SK-N-SH treated with all-trans-retinoic acid at 6 μM for 48 hours (cell line): ENCODE results near the gene PABPN1L.

Source experiments
- ATAC-seq: fragments of 200-7000 bp; cut with Tn5 transposase; 3 replicates; pipeline ENCODE4 v1.9.1; 2020; ENCODE audit warnings: mild to moderate bottlenecking, moderate library complexity
- ARNTL ChIP-seq: fragments of 450-650 bp; formaldehyde crosslinking; IDR thresholded peaks from 2 replicates; pipeline ENCODE4 v1.5.0; 2020; ENCODE audit warnings: low read depth, mild to moderate bottlenecking, moderate library complexity, borderline replicate concordance
- BACH2 ChIP-seq: fragments of 250-450 bp; sonication (Bioruptor Pico); IDR thresholded peaks from 2 replicates; pipeline ENCODE4 v1.9.0; 2021; ENCODE audit warnings: mild to moderate bottlenecking, borderline replicate concordance
- CSDC2 ChIP-seq: fragments of 250-450 bp; sonication (Bioruptor Pico); IDR thresholded peaks from 2 replicates; pipeline ENCODE4 v1.5.0; 2020; ENCODE audit warnings: mild to moderate bottlenecking, moderate library complexity
- ESRRG ChIP-seq: fragments of 250-450 bp; sonication (Bioruptor Pico); IDR thresholded peaks from 2 replicates; pipeline ENCODE4 v1.6.1; 2021; ENCODE audit warnings: mild to moderate bottlenecking
- GLIS3 ChIP-seq: fragments of 250-450 bp; sonication (Bioruptor Pico); IDR thresholded peaks from 2 replicates; pipeline ENCODE4 v1.5.0; 2020; ENCODE audit warnings: mild to moderate bottlenecking, moderate library complexity
- ISL1 ChIP-seq: fragments of 250-450 bp; sonication (Bioruptor Pico); IDR thresholded peaks from 2 replicates; pipeline ENCODE4 v2.1.2; 2022; ENCODE audit warnings: mild to moderate bottlenecking, moderate library complexity
- OSR1 ChIP-seq: fragments of 250-450 bp; sonication (Bioruptor Pico); IDR thresholded peaks from 2 replicates; pipeline ENCODE4 v1.8.0; 2022; ENCODE audit warnings: moderate library complexity, mild to moderate bottlenecking, inconsistent platforms
- RARB ChIP-seq: fragments of 250-450 bp; sonication (Bioruptor Pico); IDR thresholded peaks from 2 replicates; pipeline ENCODE4 v1.8.0; 2021; ENCODE audit warnings: mild to moderate bottlenecking, moderate library complexity
- SNAI2 ChIP-seq: fragments of 250-450 bp; sonication (Bioruptor Pico); IDR thresholded peaks from 2 replicates; pipeline ENCODE4 v1.5.0; 2020; ENCODE audit warnings: mild to moderate bottlenecking, moderate library complexity
- TCF4 ChIP-seq: fragments of 250-450 bp; sonication (Bioruptor Pico); IDR thresholded peaks from 2 replicates; pipeline ENCODE4 v1.8.0; 2021; ENCODE audit warnings: mild to moderate bottlenecking, moderate library complexity, borderline replicate concordance
- TOX ChIP-seq: fragments of 250-450 bp; sonication (Bioruptor Pico); IDR thresholded peaks from 2 replicates; pipeline ENCODE4 v1.8.0; 2021; ENCODE audit warnings: mild to moderate bottlenecking, moderate library complexity, borderline replicate concordance
- ZC3H10 ChIP-seq: fragments of 250-450 bp; sonication (Bioruptor Pico); IDR thresholded peaks from 2 replicates; pipeline ENCODE4 v1.5.1; 2021; ENCODE audit warnings: mild to moderate bottlenecking, moderate library complexity
- ZFP3 ChIP-seq: fragments of 250-450 bp; sonication (Bioruptor Pico); IDR thresholded peaks from 2 replicates; pipeline ENCODE4 v1.5.0; 2020; ENCODE audit warnings: mild to moderate bottlenecking, moderate library complexity
- ZFP30 ChIP-seq: fragments of 450-650 bp; formaldehyde crosslinking; IDR thresholded peaks from 2 replicates; pipeline ENCODE4 v1.5.0; 2022; ENCODE audit warnings: mild to moderate bottlenecking, moderate library complexity
- ZNF565 ChIP-seq: fragments of 450-650 bp; formaldehyde crosslinking; conservative IDR thresholded peaks from 2 replicates; pipeline ENCODE4 v1.5.0; 2020; ENCODE audit warnings: low read depth, mild to moderate bottlenecking, moderate library complexity
- ZNF70 ChIP-seq: fragments of 450-650 bp; formaldehyde crosslinking; IDR thresholded peaks from 2 replicates; pipeline ENCODE4 v1.5.0; 2020; ENCODE audit warnings: mild to moderate bottlenecking, moderate library complexity
- ZNF8 ChIP-seq: fragments of 450-650 bp; formaldehyde crosslinking; IDR thresholded peaks from 2 replicates; pipeline ENCODE4 v1.5.0; 2020; ENCODE audit warnings: mild to moderate bottlenecking, moderate library complexity
- TF ChIP-seq, protein P1 (sequence below): fragments of 250-450 bp; sonication (Bioruptor Pico); IDR thresholded peaks from 2 replicates; pipeline ENCODE4 v1.8.0; 2021; ENCODE audit warnings: low read depth, mild to moderate bottlenecking, moderate library complexity, borderline replicate concordance
- TF ChIP-seq, protein P2 (sequence below): fragments of 250-450 bp; sonication (Bioruptor Pico); IDR thresholded peaks from 2 replicates; pipeline ENCODE4 v1.5.1; 2020; ENCODE audit warnings: low read depth, mild to moderate bottlenecking, moderate library complexity
- TF ChIP-seq, protein P3 (sequence below): fragments of 250-450 bp; sonication (Bioruptor Pico); IDR thresholded peaks from 2 replicates; pipeline ENCODE4 v1.5.1; 2021; ENCODE audit warnings: mild to moderate bottlenecking, moderate library complexity
- TF ChIP-seq, protein P4 (sequence below): fragments of 250-450 bp; sonication (Bioruptor Pico); IDR thresholded peaks from 2 replicates; pipeline ENCODE4 v1.8.0; 2020; ENCODE audit warnings: mild to moderate bottlenecking, moderate library complexity, borderline replicate concordance
- TF ChIP-seq, protein P5 (sequence below): fragments of 250-450 bp; sonication (Bioruptor Pico); IDR thresholded peaks from 2 replicates; pipeline ENCODE4 v1.5.0; 2020; ENCODE audit warnings: mild to moderate bottlenecking, moderate library complexity

Gene PABPN1L

DNA sequence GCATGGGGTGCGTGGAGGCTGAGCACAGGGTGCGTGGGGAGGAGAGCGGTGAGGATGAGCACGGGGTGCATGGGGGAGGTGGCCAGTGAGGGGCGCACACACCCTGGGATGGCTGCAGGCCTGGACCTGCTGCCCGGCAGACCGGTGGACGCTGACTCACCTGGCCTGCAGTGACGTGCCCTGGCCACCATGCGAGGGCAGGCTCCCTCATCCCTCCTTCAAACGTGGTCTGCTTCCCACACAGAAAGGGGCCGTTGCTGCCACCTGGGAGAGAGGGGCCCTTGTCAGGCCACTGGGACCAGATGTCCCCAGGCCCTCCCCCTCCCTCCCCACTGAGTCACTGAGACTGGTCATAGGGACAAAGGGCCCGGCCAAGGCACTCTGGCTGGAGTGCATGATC, 34.6 kb downstream of the PABPN1L start:
- peak; percentile 27; the same call in 1 of the 3 replicates for ATAC-seq

DNA sequence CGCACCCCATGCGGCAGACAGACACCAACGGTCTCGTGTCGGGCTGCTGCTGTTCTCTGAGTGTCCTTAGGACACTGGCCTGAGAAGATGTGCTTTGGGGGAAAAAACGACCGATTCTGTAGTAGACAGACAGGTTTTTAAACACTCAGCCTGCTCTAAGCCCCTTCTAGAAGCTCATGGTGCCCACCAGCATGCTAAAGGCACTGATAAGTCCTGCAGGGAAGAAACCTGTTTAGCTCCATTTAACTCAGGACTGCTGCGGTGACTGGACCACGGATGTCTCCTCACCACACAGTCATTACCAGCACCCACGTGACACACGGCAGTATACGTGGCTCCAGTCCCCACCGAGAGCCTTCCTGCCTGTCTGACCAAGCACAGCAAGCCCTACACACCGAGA, 35.7 kb downstream of the PABPN1L start:
- no peak for ATAC-seq
- TF ChIP-seq GLIS3 (no peak), ESRRG (CRISPR knock-in tag) (no peak), SNAI2 (CRISPR knock-in tag) (no peak), BACH2 (CRISPR knock-in tag) (no peak), ZNF565 (no peak), ZNF8 (CRISPR knock-in tag) (no peak), CSDC2 (CRISPR knock-in tag) (no peak), ZFP3 (CRISPR knock-in tag) (no peak), RARB (CRISPR knock-in tag) (no peak), OSR1 (CRISPR knock-in tag) (no peak), TCF4 (no peak), ARNTL (CRISPR knock-in tag) (no peak)
- TF ChIP-seq, protein P1, sequence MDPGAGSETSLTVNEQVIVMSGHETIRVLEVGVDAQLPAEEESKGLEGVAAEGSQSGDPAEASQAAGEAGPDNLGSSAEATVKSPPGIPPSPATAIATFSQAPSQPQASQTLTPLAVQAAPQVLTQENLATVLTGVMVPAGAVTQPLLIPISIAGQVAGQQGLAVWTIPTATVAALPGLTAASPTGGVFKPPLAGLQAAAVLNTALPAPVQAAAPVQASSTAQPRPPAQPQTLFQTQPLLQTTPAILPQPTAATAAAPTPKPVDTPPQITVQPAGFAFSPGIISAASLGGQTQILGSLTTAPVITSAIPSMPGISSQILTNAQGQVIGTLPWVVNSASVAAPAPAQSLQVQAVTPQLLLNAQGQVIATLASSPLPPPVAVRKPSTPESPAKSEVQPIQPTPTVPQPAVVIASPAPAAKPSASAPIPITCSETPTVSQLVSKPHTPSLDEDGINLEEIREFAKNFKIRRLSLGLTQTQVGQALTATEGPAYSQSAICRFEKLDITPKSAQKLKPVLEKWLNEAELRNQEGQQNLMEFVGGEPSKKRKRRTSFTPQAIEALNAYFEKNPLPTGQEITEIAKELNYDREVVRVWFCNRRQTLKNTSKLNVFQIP (CRISPR knock-in tag) = no peak
- TF ChIP-seq, protein P2, sequence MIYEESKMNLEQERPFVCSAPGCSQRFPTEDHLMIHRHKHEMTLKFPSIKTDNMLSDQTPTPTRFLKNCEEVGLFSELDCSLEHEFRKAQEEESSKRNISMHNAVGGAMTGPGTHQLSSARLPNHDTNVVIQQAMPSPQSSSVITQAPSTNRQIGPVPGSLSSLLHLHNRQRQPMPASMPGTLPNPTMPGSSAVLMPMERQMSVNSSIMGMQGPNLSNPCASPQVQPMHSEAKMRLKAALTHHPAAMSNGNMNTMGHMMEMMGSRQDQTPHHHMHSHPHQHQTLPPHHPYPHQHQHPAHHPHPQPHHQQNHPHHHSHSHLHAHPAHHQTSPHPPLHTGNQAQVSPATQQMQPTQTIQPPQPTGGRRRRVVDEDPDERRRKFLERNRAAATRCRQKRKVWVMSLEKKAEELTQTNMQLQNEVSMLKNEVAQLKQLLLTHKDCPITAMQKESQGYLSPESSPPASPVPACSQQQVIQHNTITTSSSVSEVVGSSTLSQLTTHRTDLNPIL = no peak
- TF ChIP-seq, protein P3, sequence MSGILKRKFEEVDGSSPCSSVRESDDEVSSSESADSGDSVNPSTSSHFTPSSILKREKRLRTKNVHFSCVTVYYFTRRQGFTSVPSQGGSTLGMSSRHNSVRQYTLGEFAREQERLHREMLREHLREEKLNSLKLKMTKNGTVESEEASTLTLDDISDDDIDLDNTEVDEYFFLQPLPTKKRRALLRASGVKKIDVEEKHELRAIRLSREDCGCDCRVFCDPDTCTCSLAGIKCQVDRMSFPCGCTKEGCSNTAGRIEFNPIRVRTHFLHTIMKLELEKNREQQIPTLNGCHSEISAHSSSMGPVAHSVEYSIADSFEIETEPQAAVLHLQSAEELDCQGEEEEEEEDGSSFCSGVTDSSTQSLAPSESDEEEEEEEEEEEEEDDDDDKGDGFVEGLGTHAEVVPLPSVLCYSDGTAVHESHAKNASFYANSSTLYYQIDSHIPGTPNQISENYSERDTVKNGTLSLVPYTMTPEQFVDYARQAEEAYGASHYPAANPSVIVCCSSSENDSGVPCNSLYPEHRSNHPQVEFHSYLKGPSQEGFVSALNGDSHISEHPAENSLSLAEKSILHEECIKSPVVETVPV (CRISPR knock-in tag) = no peak
- TF ChIP-seq, protein P4, sequence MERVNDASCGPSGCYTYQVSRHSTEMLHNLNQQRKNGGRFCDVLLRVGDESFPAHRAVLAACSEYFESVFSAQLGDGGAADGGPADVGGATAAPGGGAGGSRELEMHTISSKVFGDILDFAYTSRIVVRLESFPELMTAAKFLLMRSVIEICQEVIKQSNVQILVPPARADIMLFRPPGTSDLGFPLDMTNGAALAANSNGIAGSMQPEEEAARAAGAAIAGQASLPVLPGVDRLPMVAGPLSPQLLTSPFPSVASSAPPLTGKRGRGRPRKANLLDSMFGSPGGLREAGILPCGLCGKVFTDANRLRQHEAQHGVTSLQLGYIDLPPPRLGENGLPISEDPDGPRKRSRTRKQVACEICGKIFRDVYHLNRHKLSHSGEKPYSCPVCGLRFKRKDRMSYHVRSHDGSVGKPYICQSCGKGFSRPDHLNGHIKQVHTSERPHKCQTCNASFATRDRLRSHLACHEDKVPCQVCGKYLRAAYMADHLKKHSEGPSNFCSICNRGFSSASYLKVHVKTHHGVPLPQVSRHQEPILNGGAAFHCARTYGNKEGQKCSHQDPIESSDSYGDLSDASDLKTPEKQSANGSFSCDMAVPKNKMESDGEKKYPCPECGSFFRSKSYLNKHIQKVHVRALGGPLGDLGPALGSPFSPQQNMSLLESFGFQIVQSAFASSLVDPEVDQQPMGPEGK = no peak

More for the DNA sequence above, 34.6 kb downstream of the PABPN1L start:
- no peak for TF ChIP-seq ZC3H10 (CRISPR knock-in tag)
- TF ChIP-seq ZFP30 (CRISPR knock-in tag) = no peak
- TF ChIP-seq ZNF565 = no peak
- no peak for TF ChIP-seq ZNF8 (CRISPR knock-in tag)
- TF ChIP-seq, protein P4 = no peak
- no peak for TF ChIP-seq SNAI2 (CRISPR knock-in tag)
- no peak for TF ChIP-seq TOX (CRISPR knock-in tag)
- no peak for TF ChIP-seq OSR1 (CRISPR knock-in tag)
- no peak for TF ChIP-seq CSDC2 (CRISPR knock-in tag)
- no peak for TF ChIP-seq ZFP3 (CRISPR knock-in tag)
- TF ChIP-seq, protein P2 = no peak
- no peak for TF ChIP-seq ARNTL (CRISPR knock-in tag)
- TF ChIP-seq, protein P3 (CRISPR knock-in tag) = no peak
- TF ChIP-seq BACH2 (CRISPR knock-in tag) = no peak
- TF ChIP-seq ZNF70 (CRISPR knock-in tag) = no peak
- TF ChIP-seq ISL1 (CRISPR knock-in tag) = no peak
- TF ChIP-seq, protein P5, sequence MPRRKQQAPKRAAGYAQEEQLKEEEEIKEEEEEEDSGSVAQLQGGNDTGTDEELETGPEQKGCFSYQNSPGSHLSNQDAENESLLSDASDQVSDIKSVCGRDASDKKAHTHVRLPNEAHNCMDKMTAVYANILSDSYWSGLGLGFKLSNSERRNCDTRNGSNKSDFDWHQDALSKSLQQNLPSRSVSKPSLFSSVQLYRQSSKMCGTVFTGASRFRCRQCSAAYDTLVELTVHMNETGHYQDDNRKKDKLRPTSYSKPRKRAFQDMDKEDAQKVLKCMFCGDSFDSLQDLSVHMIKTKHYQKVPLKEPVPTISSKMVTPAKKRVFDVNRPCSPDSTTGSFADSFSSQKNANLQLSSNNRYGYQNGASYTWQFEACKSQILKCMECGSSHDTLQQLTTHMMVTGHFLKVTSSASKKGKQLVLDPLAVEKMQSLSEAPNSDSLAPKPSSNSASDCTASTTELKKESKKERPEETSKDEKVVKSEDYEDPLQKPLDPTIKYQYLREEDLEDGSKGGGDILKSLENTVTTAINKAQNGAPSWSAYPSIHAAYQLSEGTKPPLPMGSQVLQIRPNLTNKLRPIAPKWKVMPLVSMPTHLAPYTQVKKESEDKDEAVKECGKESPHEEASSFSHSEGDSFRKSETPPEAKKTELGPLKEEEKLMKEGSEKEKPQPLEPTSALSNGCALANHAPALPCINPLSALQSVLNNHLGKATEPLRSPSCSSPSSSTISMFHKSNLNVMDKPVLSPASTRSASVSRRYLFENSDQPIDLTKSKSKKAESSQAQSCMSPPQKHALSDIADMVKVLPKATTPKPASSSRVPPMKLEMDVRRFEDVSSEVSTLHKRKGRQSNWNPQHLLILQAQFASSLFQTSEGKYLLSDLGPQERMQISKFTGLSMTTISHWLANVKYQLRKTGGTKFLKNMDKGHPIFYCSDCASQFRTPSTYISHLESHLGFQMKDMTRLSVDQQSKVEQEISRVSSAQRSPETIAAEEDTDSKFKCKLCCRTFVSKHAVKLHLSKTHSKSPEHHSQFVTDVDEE = no peak
- no peak for TF ChIP-seq ESRRG (CRISPR knock-in tag)
- TF ChIP-seq TCF4 = no peak
- no peak for TF ChIP-seq RARB (CRISPR knock-in tag)
